Inferior parietal cortex (tissue), 1 donor: Measurements from ENCODE around the gene TSPAN2.

ENCODE experiments used
- DNase-seq: peaks from one replicate; pipeline ENCODE4 v3.0.0-alpha.2; 2016; ENCODE audit errors: extremely low spot score

Gene TSPAN2

GRCh38 chr1:115089420-115090185 is at the start of gene TSPAN2:
Gene TSPAN2, minus strand, starts transcription at chr1:115089503. Its CDS starts 71 bp downstream, at chr1:115089432.
- no peak for DNase-seq

- DNase-seq, result peak; percentile 88
Observed at GRCh38 chr1:115138973-115139372, 49.7 kb upstream of the TSPAN2 start.

GRCh38 chr1:115138271-115138670 is 49.0 kb upstream of the TSPAN2 start:
- no peak for DNase-seq

GRCh38 chr1:115137191-115137590 is 47.9 kb upstream of the TSPAN2 start:
- no peak for DNase-seq

- DNase-seq, result no peak
Observed at GRCh38 chr1:115136706-115137105, 47.4 kb upstream of the TSPAN2 start.

- DNase-seq, result no peak
Observed at GRCh38 chr1:115136106-115136505, 46.8 kb upstream of the TSPAN2 start.

GRCh38 chr1:115135681-115136080 is 46.4 kb upstream of the TSPAN2 start:
- no peak for DNase-seq

GRCh38 chr1:115134850-115135480 is 45.7 kb upstream of the TSPAN2 start:
- no peak for DNase-seq

GRCh38 chr1:115134231-115134630 is 44.9 kb upstream of the TSPAN2 start:
- no peak for DNase-seq

- DNase-seq, result no peak
Observed at GRCh38 chr1:115133440-115133839, 44.1 kb upstream of the TSPAN2 start.

- DNase-seq, result no peak
Observed at GRCh38 chr1:115130786-115131185, 41.5 kb upstream of the TSPAN2 start.

GRCh38 chr1:115129071-115129640 is 39.9 kb upstream of the TSPAN2 start:
- no peak for DNase-seq

- no peak for DNase-seq
Observed at GRCh38 chr1:115127539-115127938, 38.2 kb upstream of the TSPAN2 start.

GRCh38 chr1:115126516-115126915 is 37.2 kb upstream of the TSPAN2 start:
- DNase-seq, result no peak

- DNase-seq, result no peak
Observed at GRCh38 chr1:115123116-115123515, 33.8 kb upstream of the TSPAN2 start.

GRCh38 chr1:115121793-115122192 is 32.5 kb upstream of the TSPAN2 start:
- DNase-seq, result no peak

- no peak for DNase-seq
Observed at GRCh38 chr1:115120296-115120695, 31.0 kb upstream of the TSPAN2 start.

- DNase-seq, result no peak
Observed at GRCh38 chr1:115118611-115119010, 29.3 kb upstream of the TSPAN2 start.

GRCh38 chr1:115118086-115118485 is 28.8 kb upstream of the TSPAN2 start:
- DNase-seq, result no peak

GRCh38 chr1:115117298-115117697 is 28.0 kb upstream of the TSPAN2 start:
- no peak for DNase-seq

GRCh38 chr1:115116512-115116911 is 27.2 kb upstream of the TSPAN2 start:
- DNase-seq, result no peak

- DNase-seq, result no peak
Observed at GRCh38 chr1:115115521-115116161, 26.3 kb upstream of the TSPAN2 start.

- no peak for DNase-seq
Observed at GRCh38 chr1:115114308-115114707, 25.0 kb upstream of the TSPAN2 start.
